Activated CD4-positive, alpha-beta T cell treated with anti-CD3 and anti-CD28 coated beads, Interleukin-2, amount 10 ng/mL, durations not matched to agents 7 days and 5 days (primary cell): ENCODE results near the gene DMD. TPM values are rescaled to one million over a fixed set of nuclear protein-coding genes. Genes with fewer than 3 reads are reported as not detected.

Source experiments
- CTCF ChIA-PET: fragments of 350-600 bp; sonication (Branson Sonifier 250); formaldehyde crosslinking; loops from one replicate; lab custom pipeline; 2021; ENCODE audit warnings: antibody characterized with exemption; lab: Charles Lee
- POLR2A ChIA-PET: fragments of 350-600 bp; sonication (Branson Sonifier 250); formaldehyde crosslinking; loops from one replicate; lab custom pipeline; 2021; ENCODE audit warnings: antibody characterized with exemption; lab: Charles Lee
- DNase-seq: peaks from one replicate; pipeline ENCODE4 v3.0.0-alpha.2; 2020
- H3K27ac Mint-ChIP-seq: one replicate; pipeline ENCODE4 v1.8.0; 2021; ENCODE audit warnings: mild to moderate bottlenecking, moderate library complexity, mixed read lengths
- H3K27me3 Mint-ChIP-seq: one replicate; pipeline ENCODE4 v1.8.0; 2021; ENCODE audit warnings: mixed read lengths
- H3K36me3 Mint-ChIP-seq: one replicate; pipeline ENCODE4 v1.8.0; 2021; ENCODE audit warnings: low read depth, mixed read lengths
- H3K4me1 Mint-ChIP-seq: one replicate; pipeline ENCODE4 v1.8.0; 2021; ENCODE audit warnings: mixed read lengths
- H3K4me3 Mint-ChIP-seq: one replicate; pipeline ENCODE4 v1.8.0; 2021; ENCODE audit warnings: mild to moderate bottlenecking, moderate library complexity, mixed read lengths
- H3K9me3 Mint-ChIP-seq: one replicate; pipeline ENCODE4 v1.8.0; 2021; ENCODE audit warnings: mixed read lengths
- total RNA-seq, 2 experiments: library from RNA; stranded (reverse); gene quantifications; one replicate each; pipeline ENCODE4 v1.2.3, GENCODE V29; 2021

DMD gene
- total RNA-seq, 2 experiments from 2014 or later, result 0.57 to 0.83 TPM

DNA sequence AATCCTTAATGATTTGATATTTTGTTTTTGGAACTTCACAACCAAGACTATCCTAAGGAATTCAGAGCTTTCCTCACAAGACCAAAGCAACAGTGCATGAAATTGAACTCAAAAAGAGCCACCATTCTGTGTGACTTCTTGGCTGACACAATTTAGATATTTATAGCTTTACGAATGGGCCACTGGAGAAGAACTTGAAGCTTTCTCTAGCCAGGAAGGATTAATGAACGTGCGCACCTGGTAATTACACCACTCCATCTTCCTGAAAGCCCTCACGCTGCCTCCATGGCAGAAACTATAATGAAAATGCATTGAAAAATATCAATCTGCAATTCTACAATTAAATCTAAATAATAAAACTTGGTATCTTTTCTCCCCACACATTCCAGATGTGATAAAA, 1057.8 kb downstream of the DMD start:
- POLR2A ChIA-PET, result no interaction called here
- no peak overlapping the region for H3K4me3 Mint-ChIP-seq

GRCh38 chrX:32150141-32150540, 1061.2 kb downstream of the DMD start:
- DNase-seq, result no peak
- Mint-ChIP-seq H3K27ac (no peak overlapping the region), H3K9me3 (no peaks in the 10 kb centered on the region), H3K27me3 (no peaks in the 10 kb centered on the region), H3K4me3 (no peak overlapping the region), H3K4me1 (no peaks in the 10 kb centered on the region), H3K36me3 (no peaks in the 10 kb centered on the region)
- CTCF ChIA-PET, result no interaction called here
- POLR2A ChIA-PET, result no interaction called here

More for the DNA sequence above, 1057.8 kb downstream of the DMD start:
- CTCF ChIA-PET, result no interaction called here
- Mint-ChIP-seq H3K27ac (no peak overlapping the region), H3K9me3 (no peaks in the 10 kb centered on the region), H3K4me1 (no peaks in the 10 kb centered on the region), H3K36me3 (no peaks in the 10 kb centered on the region), H3K27me3 (no peaks in the 10 kb centered on the region)
- DNase-seq, result no peak

DNA sequence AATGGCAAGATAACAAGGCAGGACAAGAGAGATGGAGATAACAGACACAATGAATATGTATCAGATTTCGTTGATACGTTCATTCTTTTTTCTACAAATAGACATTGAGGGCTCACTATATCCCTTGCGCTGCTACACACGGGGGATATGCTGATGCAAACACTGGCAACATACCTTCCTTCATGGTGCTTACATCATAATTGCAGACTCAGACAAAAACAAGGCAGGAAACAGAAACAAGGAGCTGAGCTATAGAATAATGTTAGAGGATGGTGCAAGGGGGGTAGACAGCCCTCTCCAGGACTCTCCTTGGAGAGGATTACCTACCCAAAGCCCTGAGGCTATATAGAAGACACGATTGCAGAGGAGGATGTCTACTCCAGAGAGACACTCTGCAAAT, 1069.5 kb downstream of the DMD start:
- no peak for DNase-seq
- POLR2A ChIA-PET, result no interaction called here
- Mint-ChIP-seq H3K27ac (no peak overlapping the region), H3K9me3 (no peaks in the 10 kb centered on the region), H3K4me1 (no peaks in the 10 kb centered on the region), H3K4me3 (no peak overlapping the region), H3K36me3 (no peaks in the 10 kb centered on the region), H3K27me3 (no peaks in the 10 kb centered on the region)
- CTCF ChIA-PET, result no interaction called here

DNA sequence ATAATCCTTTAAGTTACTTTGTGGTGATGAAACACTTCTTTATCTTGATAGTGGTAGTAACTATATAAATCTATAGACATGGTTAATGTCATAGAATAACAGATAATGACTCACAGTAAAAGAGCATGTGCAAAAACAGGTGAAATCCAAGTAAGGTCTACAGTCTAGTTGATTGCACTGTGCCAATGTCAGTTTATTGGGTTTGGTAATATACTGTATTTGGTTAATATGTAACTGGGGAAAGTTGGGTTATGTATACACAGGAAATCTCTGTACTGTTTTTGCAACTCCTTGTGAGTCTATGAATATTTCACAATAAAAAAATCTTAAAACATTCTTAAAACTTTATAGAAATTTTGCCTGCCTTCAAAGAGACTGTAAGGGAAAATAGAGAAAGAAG, 1071.9 kb downstream of the DMD start:
- H3K9me3 Mint-ChIP-seq, result no peaks in the 10 kb centered on the region
- POLR2A ChIA-PET, result no interaction called here
- CTCF ChIA-PET, result no interaction called here
- H3K36me3 Mint-ChIP-seq, result no peaks in the 10 kb centered on the region
- no peaks in the 10 kb centered on the region for H3K4me1 Mint-ChIP-seq
- no peaks in the 10 kb centered on the region for H3K27me3 Mint-ChIP-seq
- H3K4me3 Mint-ChIP-seq, result no peak overlapping the region
- H3K27ac Mint-ChIP-seq, result no peak overlapping the region
- no peak for DNase-seq

DNA sequence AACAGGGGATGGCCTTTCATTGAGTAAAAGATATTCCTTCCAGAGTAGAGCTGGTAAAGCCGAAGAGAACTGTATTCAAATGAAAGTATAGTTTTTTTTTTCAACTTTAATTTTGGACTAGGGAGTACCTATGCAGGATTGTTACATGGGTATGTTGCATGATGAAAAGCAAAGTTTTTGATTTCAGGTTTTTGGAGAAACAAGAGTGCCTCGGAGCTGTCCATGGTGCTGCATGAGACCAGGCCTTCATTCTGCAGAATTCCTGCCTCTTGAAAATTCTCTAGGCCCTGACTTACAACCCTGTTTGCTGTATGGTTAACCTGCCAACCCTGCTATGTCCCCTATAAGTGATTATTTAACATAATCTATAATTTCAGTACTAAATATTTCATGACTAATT, 1073.8 kb downstream of the DMD start:
- H3K36me3 Mint-ChIP-seq, result no peaks in the 10 kb centered on the region
- no peak overlapping the region for H3K27ac Mint-ChIP-seq
- no peaks in the 10 kb centered on the region for H3K9me3 Mint-ChIP-seq
- ChIA-PET CTCF (no interaction called here), POLR2A (no interaction called here)
- no peaks in the 10 kb centered on the region for H3K27me3 Mint-ChIP-seq
- no peaks in the 10 kb centered on the region for H3K4me1 Mint-ChIP-seq
- H3K4me3 Mint-ChIP-seq, result no peak overlapping the region
- DNase-seq, result no peak

DNA sequence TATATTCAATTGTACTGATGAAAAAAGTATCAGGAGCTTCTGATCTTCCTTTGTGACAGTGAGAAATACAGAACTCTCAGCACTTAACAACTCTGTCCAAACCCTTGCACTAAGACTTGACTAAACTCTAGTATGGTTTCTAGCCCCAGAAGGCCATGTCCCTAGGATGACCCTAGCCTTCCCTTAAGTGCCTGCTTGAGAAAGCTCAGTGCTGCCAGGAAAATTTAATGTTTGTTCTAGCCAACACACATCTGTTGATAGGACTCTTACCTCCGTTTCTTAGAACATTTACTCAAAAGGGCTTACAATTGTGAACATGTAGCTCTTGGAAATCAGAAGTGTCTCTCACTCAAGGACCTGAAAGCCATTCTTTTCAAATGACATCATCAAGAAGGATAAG, 1084.4 kb downstream of the DMD start:
- no peaks in the 10 kb centered on the region for H3K36me3 Mint-ChIP-seq
- no peak for DNase-seq
- no peaks in the 10 kb centered on the region for H3K27me3 Mint-ChIP-seq
- no peaks in the 10 kb centered on the region for H3K4me1 Mint-ChIP-seq
- H3K4me3 Mint-ChIP-seq, result no peak overlapping the region
- CTCF ChIA-PET, result no interaction called here
- no peak overlapping the region for H3K27ac Mint-ChIP-seq
- no peaks in the 10 kb centered on the region for H3K9me3 Mint-ChIP-seq
- POLR2A ChIA-PET, result no interaction called here

DNA sequence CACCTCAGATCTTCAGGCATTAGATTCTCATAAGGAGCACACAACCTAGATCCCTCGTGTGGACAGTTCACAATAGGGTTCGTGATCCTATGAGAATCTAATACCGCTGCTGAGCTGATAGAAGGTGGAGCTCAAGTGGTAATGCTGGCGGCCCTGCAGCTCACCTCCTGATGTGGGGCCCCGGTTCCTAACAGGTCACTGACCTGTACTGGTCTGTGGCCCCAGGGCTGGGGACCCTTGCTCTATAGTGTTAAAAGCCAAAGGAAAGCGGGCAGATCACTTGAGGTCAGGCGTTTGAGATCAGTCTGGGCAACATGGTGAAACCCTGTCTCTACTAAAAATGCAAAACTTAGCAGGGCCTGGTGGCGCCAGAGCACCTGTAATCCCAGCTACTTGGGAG, 1092.5 kb downstream of the DMD start:
- no peak overlapping the region for H3K4me3 Mint-ChIP-seq
- ChIA-PET CTCF (no interaction called here), POLR2A (no interaction called here)
- H3K27ac Mint-ChIP-seq, result no peak overlapping the region
- no peaks in the 10 kb centered on the region for H3K36me3 Mint-ChIP-seq
- H3K27me3 Mint-ChIP-seq, result no peaks in the 10 kb centered on the region
- H3K4me1 Mint-ChIP-seq, result no peaks in the 10 kb centered on the region
- peaks cover 3% of the 10 kb centered on the region for H3K9me3 Mint-ChIP-seq
- DNase-seq, result no peak

- Mint-ChIP-seq H3K4me1 (no peaks in the 10 kb centered on the region), H3K4me3 (no peak overlapping the region), H3K27ac (no peak overlapping the region), H3K36me3 (no peaks in the 10 kb centered on the region), H3K9me3 (peaks cover 5% of the 10 kb centered on the region), H3K27me3 (no peaks in the 10 kb centered on the region)
- POLR2A ChIA-PET, result no interaction called here
- CTCF ChIA-PET, result no interaction called here
- no peak for DNase-seq
Observed at GRCh38 chrX:32116047-32116446, 1095.3 kb downstream of the DMD start.

DNA sequence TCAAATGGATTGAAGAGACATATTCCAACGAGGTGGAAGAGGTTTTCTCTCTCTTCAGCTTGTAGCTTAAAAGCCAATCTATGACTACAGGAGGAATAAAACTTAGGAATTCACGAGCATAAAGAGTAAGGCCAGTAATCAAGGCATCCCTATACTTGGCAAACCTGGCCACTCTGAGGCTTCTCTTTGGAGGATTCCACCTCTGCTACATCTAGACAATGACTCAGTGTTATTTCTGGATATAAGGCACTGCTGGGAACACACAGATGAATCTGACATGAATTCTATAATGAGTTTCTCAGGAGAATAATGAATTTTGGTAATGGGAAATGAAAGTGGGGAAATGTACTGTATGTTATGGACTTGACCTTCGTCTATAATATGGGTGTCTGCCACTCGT, 1123.7 kb downstream of the DMD start:
- H3K4me1 Mint-ChIP-seq, result no peaks in the 10 kb centered on the region
- no peaks in the 10 kb centered on the region for H3K36me3 Mint-ChIP-seq
- ChIA-PET POLR2A (no interaction called here), CTCF (interaction anchor here (0.5 kb wide), 1 partner anchor 8 kb away, joined by 4 read pairs; no protein-coding TSS in a partner anchor)
- H3K27ac Mint-ChIP-seq, result no peak overlapping the region
- DNase-seq, result no peak
- H3K27me3 Mint-ChIP-seq, result no peaks in the 10 kb centered on the region
- peaks cover 1% of the 10 kb centered on the region for H3K9me3 Mint-ChIP-seq
- H3K4me3 Mint-ChIP-seq, result no peak overlapping the region

DNA sequence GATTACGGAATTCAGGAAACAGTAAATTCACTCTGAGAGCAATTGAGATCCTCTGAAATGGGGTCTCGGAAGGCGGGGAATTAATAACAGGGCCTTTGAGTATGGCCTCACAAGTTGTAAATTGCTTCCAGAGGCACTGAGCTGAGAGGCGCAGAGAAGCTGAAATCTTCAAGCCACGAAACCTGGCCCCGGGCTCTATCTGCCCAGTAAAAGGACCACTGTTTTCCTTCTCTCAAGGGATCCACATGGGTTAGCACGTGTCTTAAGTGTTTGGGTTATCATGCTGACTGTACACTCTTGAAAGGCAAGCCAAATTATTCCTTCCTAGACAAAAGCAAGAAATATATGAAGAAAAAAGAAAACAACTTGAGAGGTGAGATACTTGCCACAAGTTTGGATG, 1126.6 kb downstream of the DMD start:
- H3K9me3 Mint-ChIP-seq, result peaks cover 2% of the 10 kb centered on the region
- no peaks in the 10 kb centered on the region for H3K27me3 Mint-ChIP-seq
- POLR2A ChIA-PET, result no interaction called here
- no peak for DNase-seq
- H3K36me3 Mint-ChIP-seq, result no peaks in the 10 kb centered on the region
- CTCF ChIA-PET, result no interaction called here
- no peak overlapping the region for H3K4me3 Mint-ChIP-seq
- no peaks in the 10 kb centered on the region for H3K4me1 Mint-ChIP-seq
- H3K27ac Mint-ChIP-seq, result no peak overlapping the region

GRCh38 chrX:32048285-32048684, 1163.1 kb downstream of the DMD start:
- Mint-ChIP-seq H3K9me3 (no peaks in the 10 kb centered on the region), H3K36me3 (no peaks in the 10 kb centered on the region), H3K4me3 (no peak overlapping the region), H3K27me3 (no peaks in the 10 kb centered on the region), H3K27ac (no peak overlapping the region), H3K4me1 (no peaks in the 10 kb centered on the region)
- DNase-seq, result no peak
- ChIA-PET POLR2A (no interaction called here), CTCF (no interaction called here)

DNA sequence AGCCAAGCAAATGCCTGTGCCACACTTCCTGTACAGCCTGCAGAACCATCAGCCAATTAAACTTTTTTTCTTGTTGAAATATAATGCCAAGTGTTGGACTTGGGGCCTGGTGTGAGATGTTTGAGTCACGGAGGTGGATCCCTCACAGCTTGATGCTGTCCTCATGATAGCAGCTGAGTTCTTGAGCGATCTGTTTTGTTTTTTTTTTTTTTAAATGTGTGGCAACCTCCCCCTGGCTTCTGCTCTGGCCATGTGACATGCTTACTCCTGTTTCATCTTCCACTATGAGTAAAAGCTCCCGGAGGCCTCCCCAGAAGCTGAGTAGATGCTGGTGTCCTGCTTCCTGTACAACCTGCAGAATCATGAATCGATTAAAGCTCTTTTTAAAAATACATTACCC, 1166.2 kb downstream of the DMD start:
- H3K27me3 Mint-ChIP-seq, result no peaks in the 10 kb centered on the region
- POLR2A ChIA-PET, result no interaction called here
- H3K4me1 Mint-ChIP-seq, result no peaks in the 10 kb centered on the region
- no peak overlapping the region for H3K4me3 Mint-ChIP-seq
- no peak overlapping the region for H3K27ac Mint-ChIP-seq
- no peaks in the 10 kb centered on the region for H3K36me3 Mint-ChIP-seq
- no peaks in the 10 kb centered on the region for H3K9me3 Mint-ChIP-seq
- CTCF ChIA-PET, result no interaction called here
- DNase-seq, result no peak

- H3K4me3 Mint-ChIP-seq, result no peak overlapping the region
- ChIA-PET POLR2A (no interaction called here), CTCF (no interaction called here)
- DNase-seq, result no peak
- no peak overlapping the region for H3K27ac Mint-ChIP-seq
- no peaks in the 10 kb centered on the region for H3K9me3 Mint-ChIP-seq
- no peaks in the 10 kb centered on the region for H3K4me1 Mint-ChIP-seq
- no peaks in the 10 kb centered on the region for H3K36me3 Mint-ChIP-seq
- H3K27me3 Mint-ChIP-seq, result no peaks in the 10 kb centered on the region
Observed at GRCh38 chrX:32041181-32041580, 1170.2 kb downstream of the DMD start.

DNA sequence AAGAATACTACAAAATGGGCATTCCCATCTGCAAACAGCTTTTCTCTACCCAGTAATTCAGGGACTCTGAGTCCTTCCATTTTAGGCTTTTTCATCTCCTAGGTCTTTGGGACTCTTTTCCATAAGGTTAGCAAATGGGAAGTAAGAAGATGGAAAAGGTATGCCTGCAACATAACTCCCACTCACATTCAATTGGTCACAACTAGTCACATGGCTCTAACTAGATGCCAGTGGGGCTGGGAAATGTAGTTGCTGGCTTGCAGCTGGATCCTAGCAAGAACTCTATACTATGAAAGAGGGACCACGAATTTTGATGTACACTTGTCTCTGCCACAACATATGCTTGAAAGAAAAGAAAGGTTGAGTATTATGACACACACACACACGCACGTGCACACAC, 1184.6 kb downstream of the DMD start:
- no peak overlapping the region for H3K4me3 Mint-ChIP-seq
- H3K4me1 Mint-ChIP-seq, result no peaks in the 10 kb centered on the region
- POLR2A ChIA-PET, result no interaction called here
- H3K27ac Mint-ChIP-seq, result no peak overlapping the region
- CTCF ChIA-PET, result no interaction called here
- no peaks in the 10 kb centered on the region for H3K36me3 Mint-ChIP-seq
- no peaks in the 10 kb centered on the region for H3K9me3 Mint-ChIP-seq
- no peaks in the 10 kb centered on the region for H3K27me3 Mint-ChIP-seq
- DNase-seq, result no peak
